ENCODE measurements around the gene OR6C74. TPM values are rescaled to one million over a fixed set of nuclear protein-coding genes. Genes with fewer than 3 reads are reported as not detected.

Gene OR6C74
- not detected for total RNA-seq
- long read RNA-seq: 0 reads

GRCh38 chr12:55244309-55244708 is at the start of gene OR6C74:
OR6C74 (plus strand) TSS chr12:55244609; CDS start chr12:55247288, 2,679 bp downstream.
- Histone ChIP-seq H3K27ac (no peak within 1 kb of the TSS), H3K4me1 (no peaks in the 10 kb centered on the region), H3K36me3 (no peaks in the 10 kb centered on the region), H3K4me3 (no peak within 1 kb of the TSS), H3K27me3 (no peaks in the 10 kb centered on the region), H3K9me3 (no peaks in the 10 kb centered on the region)
- DNase-seq (no peak), ATAC-seq (no peak)
- no peak for TF ChIP-seq CTCF (IDR thresholded peaks at IDR 0.05)
- intact Hi-C loops (cut with DNase I): no loop called here

GRCh38 chr12:55220725-55221124 is 23.7 kb upstream of the OR6C74 start, which contains the start of gene OR10A7:
OR10A7 (plus strand) TSS chr12:55221025; CDS start chr12:55221025, 0 bp downstream.
- H3K27ac ChIP-seq: no peak within 1 kb of the TSS
- intact Hi-C loops (cut with DNase I): no loop called here
- DNase-seq (no peak), ATAC-seq (no peak)
- H3K36me3 ChIP-seq: no peaks in the 10 kb centered on the region
- H3K27me3 ChIP-seq: no peaks in the 10 kb centered on the region
- TF ChIP-seq CTCF (IDR thresholded peaks at IDR 0.05): no peak
- no peaks in the 10 kb centered on the region for H3K9me3 ChIP-seq
- H3K4me1 ChIP-seq: no peaks in the 10 kb centered on the region
- H3K4me3 ChIP-seq: no peak within 1 kb of the TSS

GRCh38 chr12:55226523-55226922 is 17.9 kb upstream of the OR6C74 start:
- Histone ChIP-seq H3K4me3 (no peak overlapping the region), H3K4me1 (no peaks in the 10 kb centered on the region), H3K27me3 (no peaks in the 10 kb centered on the region), H3K36me3 (no peaks in the 10 kb centered on the region), H3K27ac (no peak overlapping the region), H3K9me3 (no peaks in the 10 kb centered on the region)
- intact Hi-C loops (cut with DNase I): no loop called here
- DNase-seq: no peak
- ATAC-seq: no peak
- no peak for TF ChIP-seq CTCF (IDR thresholded peaks at IDR 0.05)

- intact Hi-C loops (cut with DNase I): no loop called here
- no peak for DNase-seq
- Histone ChIP-seq H3K36me3 (no peaks in the 10 kb centered on the region), H3K27ac (no peak overlapping the region), H3K27me3 (no peaks in the 10 kb centered on the region), H3K9me3 (no peaks in the 10 kb centered on the region), H3K4me3 (no peak overlapping the region), H3K4me1 (no peaks in the 10 kb centered on the region)
- no peak for ATAC-seq
- no peak for TF ChIP-seq CTCF (IDR thresholded peaks at IDR 0.05)
These were observed 16.8 kb upstream of the OR6C74 start for GRCh38 chr12:55227643-55228042.

GRCh38 chr12:55246159-55246558 is 1.8 kb downstream of the OR6C74 start:
- no peak for ATAC-seq
- H3K27ac ChIP-seq: no peak overlapping the region
- no peak overlapping the region for H3K4me3 ChIP-seq
- H3K36me3 ChIP-seq: no peaks in the 10 kb centered on the region
- H3K27me3 ChIP-seq: no peaks in the 10 kb centered on the region
- no peaks in the 10 kb centered on the region for H3K9me3 ChIP-seq
- intact Hi-C loops (cut with DNase I): no loop called here
- DNase-seq: no peak
- TF ChIP-seq CTCF (IDR thresholded peaks at IDR 0.05): no peak
- H3K4me1 ChIP-seq: no peaks in the 10 kb centered on the region

- no peaks in the 10 kb centered on the region for H3K4me1 ChIP-seq
- no peak for TF ChIP-seq CTCF (IDR thresholded peaks at IDR 0.05)
- no peak overlapping the region for H3K27ac ChIP-seq
- H3K36me3 ChIP-seq: no peaks in the 10 kb centered on the region
- H3K27me3 ChIP-seq: no peaks in the 10 kb centered on the region
- DNase-seq: no peak
- intact Hi-C loops (cut with DNase I): no loop called here
- ATAC-seq: peak; percentile 10
- H3K4me3 ChIP-seq: no peak overlapping the region
- H3K9me3 ChIP-seq: no peaks in the 10 kb centered on the region
These were observed 6.5 kb downstream of the OR6C74 start for GRCh38 chr12:55250944-55251343.
